ENCODE results near the gene OR2AJ1.

OR2AJ1 gene

GRCh38 chr1:247962911-247963588 lies 38.4 kb downstream of the OR2AJ1 start:
- no peak for DNase-seq

GRCh38 chr1:247964933-247965332 lies 40.2 kb downstream of the OR2AJ1 start, which contains the start of gene OR2AK2:
TSS of gene OR2AK2 (plus strand) at chr1:247965233. CDS start at chr1:247965377, 144 bp downstream.
- no peak for DNase-seq

DNA sequence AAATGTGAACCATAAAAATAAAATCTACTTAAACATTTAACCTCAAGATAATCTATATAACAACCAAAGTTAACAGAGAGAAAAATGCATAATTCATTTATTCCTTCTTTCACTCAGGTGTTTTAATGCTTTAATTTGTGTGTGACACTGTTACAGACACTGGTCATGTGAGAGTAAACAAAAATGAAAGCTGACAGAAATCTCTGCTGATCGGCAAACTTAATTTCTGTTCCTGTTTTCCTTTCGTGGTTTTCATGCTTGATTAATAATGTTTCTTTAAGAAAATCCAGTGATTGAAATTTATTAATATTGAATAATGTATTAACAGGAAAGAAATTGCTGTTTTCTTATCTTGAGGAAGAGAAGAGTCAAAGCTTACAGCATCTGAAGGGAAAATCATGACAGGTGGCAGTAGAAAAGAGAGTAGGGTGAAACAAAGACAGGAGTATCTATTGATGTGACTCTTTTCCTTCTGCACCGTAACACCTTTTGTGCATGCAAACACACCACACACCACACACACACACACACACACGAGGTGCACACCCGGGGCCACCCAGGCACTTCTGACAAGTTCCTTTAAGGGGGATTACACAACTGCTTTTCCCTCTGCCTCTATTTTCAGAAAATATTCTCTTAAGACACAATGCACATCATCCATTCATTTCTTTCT lies 42.0 kb downstream of the OR2AJ1 start:
- no peak for DNase-seq
